Endothelial cell of umbilical vein (primary cell): ENCODE results near the gene PKP3.

ENCODE experiments used
- CTCF ChIP-seq, 2 donors: IDR thresholded peaks; 1 replicate in 1 of 2; 2 replicates in 1 of 2; pipeline ENCODE4 v1.5.1; 2011; ENCODE audit warnings: low read length in 2 of 2, mild to moderate bottlenecking in 2 of 2, moderate library complexity in 2 of 2, control low read depth in 1 of 2, inconsistent platforms in 1 of 2, low read depth in 1 of 2; ENCODE audit not compliant: insufficient read depth in 1 of 2; ENCODE audit errors: extremely low read depth in 1 of 2
- EZH2 ChIP-seq: IDR thresholded peaks from 2 replicates; pipeline ENCODE4 v1.6.1; 2012; ENCODE audit warnings: borderline replicate concordance, low read depth, mild to moderate bottlenecking, moderate library complexity, low read length, inconsistent platforms; ENCODE audit not compliant: severe bottlenecking
- JUN ChIP-seq: IDR thresholded peaks from 2 replicates; pipeline ENCODE4 v1.6.1; 2011; ENCODE audit warnings: borderline replicate concordance, low read depth; ENCODE audit not compliant: insufficient read length, insufficient read depth
- MAX ChIP-seq: IDR thresholded peaks from 2 replicates; pipeline ENCODE4 v1.6.1; 2011; ENCODE audit not compliant: insufficient read depth, insufficient read length
- MYC ChIP-seq: IDR thresholded peaks from one replicate; pipeline ENCODE4 v1.6.1; 2011; ENCODE audit warnings: mild to moderate bottlenecking, low read depth, low read length
- POLR2A ChIP-seq: IDR thresholded peaks from 2 replicates; pipeline ENCODE4 v1.6.1; 2012; ENCODE audit warnings: low read depth, mild to moderate bottlenecking, control low read depth, low read length
- POLR2AphosphoS5 ChIP-seq: IDR thresholded peaks from 2 replicates; pipeline ENCODE4 v1.6.1; 2012; ENCODE audit warnings: low read depth, mild to moderate bottlenecking, control low read depth, low read length, moderate library complexity; ENCODE audit not compliant: insufficient read depth

- TF ChIP-seq CTCF (IDR thresholded peaks at IDR 0.05; ENCODE audit: extremely low read depth in 1 of 2, insufficient read depth in 1 of 2, low read depth in 1 of 2, low read length in 2 of 2): peak in 1 of 2 donors; percentile 27
- TF ChIP-seq POLR2AphosphoS5: no peak
- no peak for TF ChIP-seq POLR2A
- peak; percentile 83 for TF ChIP-seq MYC
- no peak for TF ChIP-seq JUN
- no peak for TF ChIP-seq EZH2
- TF ChIP-seq MAX: peak; percentile 83
These were observed 56.9 kb downstream of the PKP3 start for GRCh38 chr11:450809-451451.
